ENCODE measurements around the gene DOCK10. TPM values are rescaled to one million over a fixed set of nuclear protein-coding genes. Genes with fewer than 3 reads are reported as not detected.

The DOCK10 gene
- total RNA-seq, 2 experiments from 2014 or later: 223 to 239 TPM

GRCh38 chr2:224838335-224838734, 203.9 kb downstream of the DOCK10 start:
- no peak for DNase-seq
- peaks cover 4% of the 10 kb centered on the region for H3K9me3 Mint-ChIP-seq
- H3K4me3 Mint-ChIP-seq: no peak overlapping the region
- no peaks in the 10 kb centered on the region for H3K27me3 Mint-ChIP-seq
- POLR2A ChIA-PET: no interaction called here
- peaks cover 86% of the 10 kb centered on the region for H3K36me3 Mint-ChIP-seq (ENCODE audit: low read depth)
- CTCF ChIA-PET: no interaction called here
- peaks cover 3% of the 10 kb centered on the region for H3K4me1 Mint-ChIP-seq
- no peak overlapping the region for H3K27ac Mint-ChIP-seq

DNA sequence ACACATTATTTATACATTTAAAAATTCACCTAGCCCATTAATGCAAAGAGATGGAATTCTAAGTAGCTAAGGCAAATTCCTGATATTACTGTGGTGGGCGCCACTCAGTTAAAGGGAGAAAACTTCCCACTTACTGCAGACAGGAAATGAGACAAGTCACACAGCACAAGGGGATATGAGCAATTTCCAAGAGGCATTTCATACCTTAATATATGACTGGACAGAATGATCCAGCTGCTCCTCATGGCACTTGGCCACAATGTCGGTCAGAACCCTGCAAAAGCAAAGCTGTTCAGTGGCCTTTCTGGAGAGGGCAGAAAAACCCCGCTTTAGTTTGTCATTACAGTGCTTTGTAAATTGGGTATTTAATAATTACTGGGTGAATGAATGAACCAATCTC, 204.7 kb downstream of the DOCK10 start:
- POLR2A ChIA-PET: no interaction called here
- no peaks in the 10 kb centered on the region for H3K27me3 Mint-ChIP-seq
- H3K4me1 Mint-ChIP-seq: no peaks in the 10 kb centered on the region
- H3K9me3 Mint-ChIP-seq: peaks cover 4% of the 10 kb centered on the region
- no peak overlapping the region for H3K27ac Mint-ChIP-seq
- CTCF ChIA-PET: no interaction called here
- no peak overlapping the region for H3K4me3 Mint-ChIP-seq
- DNase-seq: no peak
- H3K36me3 Mint-ChIP-seq (ENCODE audit: low read depth): peaks cover 86% of the 10 kb centered on the region

GRCh38 chr2:224837066-224837465, 205.2 kb downstream of the DOCK10 start:
- H3K9me3 Mint-ChIP-seq: peaks cover 4% of the 10 kb centered on the region
- ChIA-PET CTCF (no interaction called here), POLR2A (no interaction called here)
- no peak for DNase-seq
- no peak overlapping the region for H3K27ac Mint-ChIP-seq
- H3K27me3 Mint-ChIP-seq: no peaks in the 10 kb centered on the region
- no peaks in the 10 kb centered on the region for H3K4me1 Mint-ChIP-seq
- no peak overlapping the region for H3K4me3 Mint-ChIP-seq
- peaks cover 86% of the 10 kb centered on the region for H3K36me3 Mint-ChIP-seq (ENCODE audit: low read depth)

DNA sequence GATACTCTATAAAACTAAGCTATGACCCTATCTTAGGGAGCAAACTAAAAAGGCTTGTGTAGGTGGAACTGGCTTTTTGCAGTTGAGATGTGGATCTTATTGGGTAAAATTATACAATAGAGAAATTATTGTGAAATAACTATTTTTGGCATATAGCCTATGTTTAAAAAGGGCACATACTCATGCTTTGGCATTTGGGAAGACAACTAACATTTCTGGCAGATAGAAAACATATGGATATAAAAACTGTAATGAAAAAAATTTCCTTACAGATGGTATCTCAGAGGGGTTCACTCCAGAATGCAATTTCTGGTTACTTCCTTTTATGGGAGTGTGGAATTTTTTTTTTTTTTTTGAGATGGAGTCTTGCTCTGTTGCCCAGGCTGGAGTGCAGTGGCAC, 206.0 kb downstream of the DOCK10 start:
- Mint-ChIP-seq H3K9me3 (peaks cover 4% of the 10 kb centered on the region), H3K36me3 (ENCODE audit: low read depth) (peaks cover 85% of the 10 kb centered on the region), H3K4me1 (no peaks in the 10 kb centered on the region), H3K27ac (no peak overlapping the region), H3K27me3 (no peaks in the 10 kb centered on the region), H3K4me3 (no peak overlapping the region)
- ChIA-PET POLR2A (no interaction called here), CTCF (no interaction called here)
- DNase-seq: no peak

GRCh38 chr2:224835405-224835804, 206.9 kb downstream of the DOCK10 start:
- DNase-seq: no peak
- no peaks in the 10 kb centered on the region for H3K9me3 Mint-ChIP-seq
- no peak overlapping the region for H3K27ac Mint-ChIP-seq
- peaks cover 84% of the 10 kb centered on the region for H3K36me3 Mint-ChIP-seq (ENCODE audit: low read depth)
- H3K27me3 Mint-ChIP-seq: no peaks in the 10 kb centered on the region
- ChIA-PET CTCF (no interaction called here), POLR2A (interaction anchor here (0.5 kb wide), 1 partner anchor 234 kb away, joined by 3 read pairs; no protein-coding TSS in a partner anchor)
- H3K4me3 Mint-ChIP-seq: no peak overlapping the region
- H3K4me1 Mint-ChIP-seq: no peaks in the 10 kb centered on the region

DNA sequence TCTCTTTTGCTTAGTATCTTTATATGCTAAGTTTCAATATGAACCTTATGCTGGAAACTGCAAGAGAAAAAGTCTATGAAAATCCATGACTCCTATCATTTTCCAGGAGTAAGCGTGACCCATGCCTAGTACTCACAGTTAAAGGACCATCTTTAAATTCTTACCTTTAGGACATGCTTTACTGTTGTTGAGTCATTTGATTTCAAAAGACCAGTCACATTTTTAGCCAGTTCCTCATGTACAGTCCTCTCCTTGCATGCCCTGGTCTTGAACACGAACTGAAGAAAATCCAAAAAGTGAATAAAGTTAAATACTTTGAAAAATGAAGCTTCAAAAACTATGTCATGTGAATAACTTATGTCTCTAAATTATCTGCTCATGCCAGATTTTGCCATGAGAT, 208.3 kb downstream of the DOCK10 start:
- H3K27me3 Mint-ChIP-seq: no peaks in the 10 kb centered on the region
- no peaks in the 10 kb centered on the region for H3K4me1 Mint-ChIP-seq
- POLR2A ChIA-PET: interaction anchor here (0.9 kb wide), 1 partner anchor 12 kb away, joined by 3 read pairs; no protein-coding TSS in a partner anchor
- peaks cover 83% of the 10 kb centered on the region for H3K36me3 Mint-ChIP-seq (ENCODE audit: low read depth)
- no peak overlapping the region for H3K4me3 Mint-ChIP-seq
- H3K9me3 Mint-ChIP-seq: no peaks in the 10 kb centered on the region
- no peak overlapping the region for H3K27ac Mint-ChIP-seq
- DNase-seq: no peak
- CTCF ChIA-PET: no interaction called here

DNA sequence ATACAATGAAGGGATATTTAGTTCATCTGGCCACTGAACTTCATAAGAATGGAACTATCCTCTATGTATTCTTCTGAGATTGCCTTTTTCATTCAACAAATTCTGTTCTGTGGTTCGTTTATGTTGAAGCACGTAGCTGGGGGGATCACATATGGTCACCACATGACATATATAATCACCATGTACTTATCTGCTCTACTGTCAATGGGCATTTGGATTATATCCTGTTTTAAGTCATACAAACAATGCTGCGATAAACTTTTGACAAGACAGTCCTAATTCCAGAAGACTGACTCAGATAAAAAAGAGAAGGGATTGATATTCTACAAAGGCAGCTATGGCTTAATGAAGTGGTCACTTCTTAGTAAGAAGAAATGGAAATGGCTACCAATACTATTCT, 210.1 kb downstream of the DOCK10 start:
- no peaks in the 10 kb centered on the region for H3K9me3 Mint-ChIP-seq
- H3K27me3 Mint-ChIP-seq: no peaks in the 10 kb centered on the region
- CTCF ChIA-PET: interaction anchor here (0.6 to 1.1 kb wide), 2 partner anchors 25 to 1944 kb away, joined by 3 read pairs; no protein-coding TSS in a partner anchor
- H3K36me3 Mint-ChIP-seq (ENCODE audit: low read depth): peaks cover 86% of the 10 kb centered on the region
- no peak overlapping the region for H3K27ac Mint-ChIP-seq
- H3K4me3 Mint-ChIP-seq: no peak overlapping the region
- no peaks in the 10 kb centered on the region for H3K4me1 Mint-ChIP-seq
- POLR2A ChIA-PET: no interaction called here
- no peak for DNase-seq

- DNase-seq: no peak
- no peaks in the 10 kb centered on the region for H3K4me1 Mint-ChIP-seq
- no peaks in the 10 kb centered on the region for H3K27me3 Mint-ChIP-seq
- ChIA-PET POLR2A (interaction anchor here (0.8 to 1.2 kb wide), 3 partner anchors 11 to 24 kb away, joined by 3 read pairs; no protein-coding TSS in a partner anchor), CTCF (no interaction called here)
- no peak overlapping the region for H3K4me3 Mint-ChIP-seq
- H3K27ac Mint-ChIP-seq: no peak overlapping the region
- H3K36me3 Mint-ChIP-seq (ENCODE audit: low read depth): peaks cover 86% of the 10 kb centered on the region
- no peaks in the 10 kb centered on the region for H3K9me3 Mint-ChIP-seq
These were observed 210.7 kb downstream of the DOCK10 start for GRCh38 chr2:224831530-224831929.

DNA sequence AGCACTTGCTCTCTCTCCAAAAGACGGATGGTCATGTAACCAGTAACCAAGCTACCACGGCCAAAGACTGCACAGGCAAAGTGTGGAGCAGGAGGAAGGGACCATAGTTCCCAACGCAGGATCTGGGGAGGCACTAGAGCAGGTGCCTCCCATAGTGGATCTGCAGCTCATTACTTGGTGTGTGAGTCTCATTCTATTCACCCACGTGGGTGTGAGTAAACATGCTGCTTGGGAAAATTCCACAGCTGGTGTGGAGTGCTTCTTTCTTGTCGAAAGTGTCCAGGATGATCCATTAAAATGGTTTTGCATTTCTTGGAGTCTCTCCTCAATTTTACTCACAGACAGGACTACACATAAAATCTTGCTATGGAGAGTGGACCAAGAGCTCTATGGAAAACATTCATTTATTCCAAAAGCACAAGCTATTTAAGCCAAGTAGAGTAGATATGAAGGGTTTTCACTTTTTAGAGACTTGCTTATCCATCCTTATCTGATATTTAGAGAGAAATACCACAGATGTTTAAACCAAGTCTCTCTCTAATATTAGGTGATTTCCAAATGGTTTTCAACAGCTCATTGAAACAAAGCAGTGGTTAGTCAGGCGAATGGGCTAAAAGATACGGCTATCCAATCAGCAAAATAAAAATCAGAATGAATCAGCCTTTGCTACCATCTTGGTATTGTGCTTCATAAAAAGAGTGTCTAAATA, 221.8 kb downstream of the DOCK10 start:
- H3K27me3 Mint-ChIP-seq: no peaks in the 10 kb centered on the region
- H3K9me3 Mint-ChIP-seq: no peaks in the 10 kb centered on the region
- H3K36me3 Mint-ChIP-seq (ENCODE audit: low read depth): peaks cover 77% of the 10 kb centered on the region
- no peaks in the 10 kb centered on the region for H3K4me1 Mint-ChIP-seq
- no peak for DNase-seq
- no peak overlapping the region for H3K4me3 Mint-ChIP-seq
- no peak overlapping the region for H3K27ac Mint-ChIP-seq
- ChIA-PET CTCF (interaction anchor here (0.7 to 0.9 kb wide), 2 partner anchors 25 to 181 kb away, joined by 3 read pairs; no protein-coding TSS in a partner anchor), POLR2A (interaction anchor here (1.4 kb wide), 1 partner anchor 11 kb away, joined by 3 read pairs; no protein-coding TSS in a partner anchor)

GRCh38 chr2:224819075-224819474, 223.2 kb downstream of the DOCK10 start:
- no peaks in the 10 kb centered on the region for H3K27me3 Mint-ChIP-seq
- peaks cover 78% of the 10 kb centered on the region for H3K36me3 Mint-ChIP-seq (ENCODE audit: low read depth)
- CTCF ChIA-PET: no interaction called here
- POLR2A ChIA-PET: no interaction called here
- no peaks in the 10 kb centered on the region for H3K9me3 Mint-ChIP-seq
- H3K4me3 Mint-ChIP-seq: no peak overlapping the region
- no peaks in the 10 kb centered on the region for H3K4me1 Mint-ChIP-seq
- H3K27ac Mint-ChIP-seq: no peak overlapping the region
- DNase-seq: no peak

DNA sequence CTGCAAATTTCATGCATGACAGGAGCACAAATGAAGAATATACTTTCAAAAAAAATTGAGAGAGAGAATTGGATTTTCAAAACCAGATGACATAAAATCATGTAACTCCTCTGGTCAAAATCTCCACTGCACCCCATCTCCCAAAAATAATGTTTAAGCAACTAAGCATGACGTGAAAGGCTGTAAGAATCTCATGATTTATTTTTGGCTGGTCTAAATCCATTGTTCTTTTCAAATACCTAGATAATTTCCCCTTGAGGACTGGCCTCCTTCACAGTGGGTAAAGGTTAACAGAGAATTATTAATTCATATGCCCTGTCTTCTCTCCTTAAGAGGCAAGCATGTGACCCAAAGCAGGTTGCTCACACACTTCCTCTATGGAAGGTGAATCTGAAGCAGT, 224.6 kb downstream of the DOCK10 start:
- Mint-ChIP-seq H3K27ac (no peak overlapping the region), H3K4me1 (no peaks in the 10 kb centered on the region), H3K9me3 (no peaks in the 10 kb centered on the region), H3K27me3 (no peaks in the 10 kb centered on the region), H3K36me3 (ENCODE audit: low read depth) (peaks cover 80% of the 10 kb centered on the region), H3K4me3 (no peak overlapping the region)
- ChIA-PET POLR2A (no interaction called here), CTCF (no interaction called here)
- DNase-seq: no peak

- H3K27ac Mint-ChIP-seq: no peak overlapping the region
- DNase-seq: no peak
- no peaks in the 10 kb centered on the region for H3K9me3 Mint-ChIP-seq
- no peaks in the 10 kb centered on the region for H3K4me1 Mint-ChIP-seq
- H3K36me3 Mint-ChIP-seq (ENCODE audit: low read depth): peaks cover 80% of the 10 kb centered on the region
- POLR2A ChIA-PET: no interaction called here
- H3K4me3 Mint-ChIP-seq: no peak overlapping the region
- CTCF ChIA-PET: no interaction called here
- no peaks in the 10 kb centered on the region for H3K27me3 Mint-ChIP-seq
These were observed 225.5 kb downstream of the DOCK10 start for GRCh38 chr2:224816816-224817215.

- CTCF ChIA-PET: no interaction called here
- no peak for DNase-seq
- no peaks in the 10 kb centered on the region for H3K9me3 Mint-ChIP-seq
- H3K36me3 Mint-ChIP-seq (ENCODE audit: low read depth): peaks cover 75% of the 10 kb centered on the region
- H3K27me3 Mint-ChIP-seq: no peaks in the 10 kb centered on the region
- POLR2A ChIA-PET: no interaction called here
- H3K4me3 Mint-ChIP-seq: no peak overlapping the region
- no peaks in the 10 kb centered on the region for H3K4me1 Mint-ChIP-seq
- H3K27ac Mint-ChIP-seq: no peak overlapping the region
These were observed 228.7 kb downstream of the DOCK10 start for GRCh38 chr2:224813578-224813977.

Data from activated CD4-positive, alpha-beta memory T cell treated with anti-CD3 and anti-CD28 coated beads, Interleukin-2, amount 10 ng/mL, durations not matched to agents 7 days and 5 days (primary cell).